Esophagus squamous epithelium (tissue), 5 donors: ENCODE measurements around the gene CTNNB1. TPM values are rescaled to one million over a fixed set of nuclear protein-coding genes. Genes with fewer than 3 reads are reported as not detected.

ENCODE experiments used
- DNase-seq: peaks from one replicate; lab custom pipeline; 2025; lab: John Stamatoyannopoulos, UW
- H3K27ac ChIP-seq, 4 donors: fragments of 200-600 bp; sonication (generic); one replicate each; pipeline ENCODE4 v1.5.1; 2016 to 2019; ENCODE audit warnings: mild to moderate bottlenecking in 1 of 4
- H3K27me3 ChIP-seq, 4 donors: fragments of 200-600 bp; sonication (generic); 1 replicate in 3 of 4; 2 replicates in 1 of 4; pipeline versions ENCODE4 v1.5.1 to v1.6.0; 2017 to 2021; ENCODE audit warnings: antibody characterized with exemption in 1 of 4
- H3K36me3 ChIP-seq, 3 donors: fragments of 200-600 bp; sonication (generic); one replicate each; pipeline ENCODE4 v1.5.1; 2016 to 2019
- H3K4me1 ChIP-seq, 3 donors: fragments of 200-600 bp; sonication (generic); one replicate each; pipeline ENCODE4 v1.5.1; 2017 to 2019
- H3K4me3 ChIP-seq, 4 donors: fragments of 200-600 bp; sonication (generic); 1 replicate in 3 of 4; 2 replicates in 1 of 4; pipeline ENCODE4 v1.5.1; 2016 to 2019; ENCODE audit warnings: mild to moderate bottlenecking in 2 of 4, moderate library complexity in 1 of 4
- H3K9me3 ChIP-seq, 3 donors: fragments of 200-600 bp; sonication (generic); one replicate each; pipeline ENCODE4 v1.5.1; 2016 to 2019
- CTCF ChIP-seq, 6 experiments: fragments of 450-650 bp in 4 of 6; fragments of 200-600 bp in 2 of 6; sonication (generic) in 2 of 6; IDR thresholded peaks; one replicate each; pipeline ENCODE4 v1.5.1; 2016 to 2019; ENCODE audit warnings: antibody characterized with exemption in 6 of 6, mild to moderate bottlenecking in 4 of 6, moderate library complexity in 4 of 6
- POLR2A ChIP-seq, 4 donors: fragments of 450-650 bp; IDR thresholded peaks; one replicate each; pipeline ENCODE4 v1.6.1; 2017; ENCODE audit warnings: antibody characterized with exemption in 4 of 4, mild to moderate bottlenecking in 4 of 4, moderate library complexity in 3 of 4
- WGBS, 2 donors: methylation state at CpG; one replicate each; pipeline ENCODE4 v1.1.5; 2018; 5-methylcytosine and 5-hydroxymethylcytosine counted together
- intact Hi-C: fragments of 100-400 bp; cut with DNase I; formaldehyde crosslinking; loops from one replicate; pipeline ENCODE4 v1.15.0; 2022
- total RNA-seq, 4 donors: library from RNA; depleted of rRNA; stranded (reverse); fragments of >200 nt; gene quantifications; one replicate each; pipeline ENCODE4 v1.1.0, GENCODE V29; 2016
- donor health status: DM: yes; HTN: yes; CAD: no.

CTNNB1 gene
- total RNA-seq, 4 donors from 2014 or later = 219 to 430 (median 290) TPM

DNA sequence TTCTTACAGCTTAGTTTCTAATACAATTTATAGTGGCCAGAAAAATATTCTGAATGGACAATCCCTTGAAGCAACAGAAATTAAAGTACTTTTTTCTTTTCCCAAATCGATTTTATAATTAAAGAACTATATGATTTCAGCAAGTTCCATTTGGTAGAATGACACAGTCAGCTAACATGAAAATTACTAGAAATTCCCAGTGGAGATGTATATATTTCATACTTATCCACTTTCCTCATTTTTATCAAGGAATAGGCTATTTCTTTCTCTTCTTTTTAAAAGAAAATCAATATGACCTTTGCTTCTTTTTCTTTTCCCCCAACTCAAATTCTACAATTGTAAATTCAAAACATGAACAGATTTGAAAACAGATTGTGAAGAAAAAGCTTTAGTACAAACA is 6.4 kb upstream of the CTNNB1 start:
- DNase-seq = no peak
- Histone ChIP-seq H3K27ac (no peak overlapping the region), H3K36me3 (no peaks in the 10 kb centered on the region), H3K4me3 (no peak overlapping the region), H3K9me3 (no peaks in the 10 kb centered on the region), H3K27me3 (no peaks in the 10 kb centered on the region), H3K4me1 (no peaks in the 10 kb centered on the region)
- 71 to 79% methylated on average over 1 of the region's 1 CpG for WGBS, 2 donors
- intact Hi-C loops = no loop called here
- TF ChIP-seq POLR2A (IDR thresholded peaks at IDR 0.05) (no peak), CTCF (IDR thresholded peaks at IDR 0.05) (no peak)

- no peaks in the 10 kb centered on the region for H3K9me3 ChIP-seq
- intact Hi-C loops = no loop called here
- WGBS, 2 donors = 74 to 75% methylated on average over 4 of the region's 4 CpGs
Measured at GRCh38 chr3:41193794-41194539, 5.3 kb upstream of the CTNNB1 start.

DNA sequence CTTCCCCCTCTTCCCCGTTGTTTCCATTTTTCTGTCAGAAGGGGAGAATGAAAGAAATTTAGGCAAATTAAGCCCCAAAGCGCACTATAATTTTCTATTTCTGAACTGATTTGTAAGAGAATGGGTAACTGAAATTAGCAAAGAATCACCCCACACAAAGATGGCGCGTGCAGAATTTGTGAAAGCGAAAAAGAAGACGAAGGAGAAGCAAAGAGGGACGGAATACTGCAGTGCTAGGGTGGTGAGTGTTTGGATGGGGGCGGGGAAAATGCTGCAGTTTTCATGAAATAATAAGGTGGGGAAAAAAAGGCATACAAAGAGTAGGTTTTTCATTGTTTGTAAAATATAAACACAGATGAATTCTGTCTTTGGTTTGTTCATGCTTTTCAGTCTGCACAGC is 4.6 kb upstream of the CTNNB1 start:
- Histone ChIP-seq H3K27me3 (no peaks in the 10 kb centered on the region), H3K27ac (no peak overlapping the region), H3K36me3 (no peaks in the 10 kb centered on the region), H3K4me1 (peaks cover 0 to 7% (median 0%) of the 10 kb centered on the region in 3 donors), H3K9me3 (no peaks in the 10 kb centered on the region), H3K4me3 (no peak overlapping the region)
- 88 to 95% methylated on average over 8 of the region's 8 CpGs for WGBS, 2 donors
- DNase-seq = no peak
- intact Hi-C loops = no loop called here
- no peak for TF ChIP-seq POLR2A (IDR thresholded peaks at IDR 0.05)
- no peak for TF ChIP-seq CTCF (IDR thresholded peaks at IDR 0.05)

More at GRCh38 chr3:41193794-41194539, 5.3 kb upstream of the CTNNB1 start:
- DNase-seq = no peak
- no peak overlapping the region for H3K4me3 ChIP-seq
- no peak overlapping the region for H3K27ac ChIP-seq
- no peaks in the 10 kb centered on the region for H3K36me3 ChIP-seq
- no peaks in the 10 kb centered on the region for H3K27me3 ChIP-seq
- peaks cover 0 to 7% (median 0%) of the 10 kb centered on the region in 3 donors for H3K4me1 ChIP-seq
- TF ChIP-seq CTCF (IDR thresholded peaks at IDR 0.05) = no peak
- no peak for TF ChIP-seq POLR2A (IDR thresholded peaks at IDR 0.05)

- Histone ChIP-seq H3K4me1 (peaks cover 0 to 7% (median 0%) of the 10 kb centered on the region in 3 donors), H3K27ac (no peak overlapping the region), H3K9me3 (no peaks in the 10 kb centered on the region), H3K27me3 (no peaks in the 10 kb centered on the region), H3K36me3 (no peaks in the 10 kb centered on the region), H3K4me3 (no peak overlapping the region)
- intact Hi-C loops = no loop called here
- no peak for DNase-seq
- WGBS, 2 donors = 80 to 93% methylated on average over 3 to 7 of the region's 7 CpGs
- no peak for TF ChIP-seq CTCF (IDR thresholded peaks at IDR 0.05)
- no peak for TF ChIP-seq POLR2A (IDR thresholded peaks at IDR 0.05)
Measured at GRCh38 chr3:41195946-41196345, 3.4 kb upstream of the CTNNB1 start.

DNA sequence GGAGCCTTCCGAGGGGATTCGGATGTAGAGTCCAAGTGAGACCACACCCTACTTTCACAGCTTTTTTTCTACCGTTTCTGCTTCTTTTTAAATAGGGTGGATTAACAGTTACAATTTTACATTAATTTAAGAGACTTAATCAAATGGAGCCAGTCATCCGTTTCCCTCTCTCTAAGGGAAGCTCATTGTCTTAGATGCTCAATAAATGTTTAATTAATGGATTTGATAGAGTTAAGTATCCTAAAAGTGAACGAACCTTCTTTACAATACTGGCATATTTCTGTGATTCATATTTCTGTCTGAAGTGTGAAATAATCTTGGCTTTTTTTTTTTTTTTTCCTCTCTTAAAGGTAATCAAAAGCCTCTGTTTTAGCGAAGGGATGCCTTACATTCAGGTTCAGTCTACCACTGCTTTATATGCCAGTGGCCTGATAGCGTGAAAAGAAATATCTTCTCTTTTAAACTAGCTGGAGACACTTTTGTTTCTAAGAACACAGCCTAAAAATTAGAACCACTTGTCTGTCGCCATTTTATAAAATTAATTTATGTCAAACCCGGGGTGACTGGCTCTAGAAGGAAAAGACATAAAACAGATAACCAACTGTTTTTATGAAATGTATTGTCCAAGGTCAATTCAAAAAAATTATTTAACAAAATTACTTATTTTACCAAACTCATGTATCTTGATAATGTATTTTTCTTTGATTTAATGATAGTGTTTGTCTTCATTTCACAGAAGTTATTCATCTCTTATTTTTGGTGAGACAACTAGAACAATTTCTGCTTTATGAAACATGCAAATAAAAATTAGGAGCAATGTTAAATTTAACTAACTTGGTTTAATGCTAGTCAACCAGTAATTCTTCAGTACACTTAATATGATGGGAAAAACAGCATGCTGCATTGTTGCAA is 2.5 kb upstream of the CTNNB1 start:
- no peaks in the 10 kb centered on the region for H3K36me3 ChIP-seq
- H3K9me3 ChIP-seq = no peaks in the 10 kb centered on the region
- no peaks in the 10 kb centered on the region for H3K27me3 ChIP-seq
- H3K4me1 ChIP-seq = peaks cover 0 to 16% (median 7%) of the 10 kb centered on the region in 3 donors
- H3K27ac ChIP-seq = no peak overlapping the region
- TF ChIP-seq CTCF (IDR thresholded peaks at IDR 0.05) (no peak), POLR2A (IDR thresholded peaks at IDR 0.05) (no peak)
- 87 to 89% methylated on average over 9 of the region's 9 CpGs for WGBS, 2 donors
- no peak for DNase-seq
- intact Hi-C loops = no loop called here
- H3K4me3 ChIP-seq = no peak overlapping the region
